Measurements from ENCODE around the gene TGM4.
A peak's percentile ranks its signal among the peaks of the same experiment; 100 is the strongest.

TGM4 gene

GRCh38 chr3:44862226-44862637 lies 12.2 kb upstream of the TGM4 start:
- DNase-seq (ENCODE audit: low read depth) = peak; percentile 33
- peak overlapping the region; percentile 70 for H3K4me3 ChIP-seq (ENCODE audit: low read length)
- TF ChIP-seq CTCF (IDR thresholded peaks at IDR 0.05; ENCODE audit: insufficient read depth, low read depth, low read length, missing control alignments) = no peak

GRCh38 chr3:44865272-44866035 lies 9.0 kb upstream of the TGM4 start:
- DNase-seq (ENCODE audit: low read depth) = no peak

GRCh38 chr3:44867421-44868111 lies 6.8 kb upstream of the TGM4 start:
- H3K4me3 ChIP-seq (ENCODE audit: low read length) = no peak overlapping the region
- no peak for TF ChIP-seq CTCF (IDR thresholded peaks at IDR 0.05; ENCODE audit: insufficient read depth, low read depth, low read length, missing control alignments)
- no peak for DNase-seq (ENCODE audit: low read depth)

More at GRCh38 chr3:44865272-44866035, 9.0 kb upstream of the TGM4 start:
- no peak overlapping the region for H3K4me3 ChIP-seq (ENCODE audit: low read length)
- no peak for TF ChIP-seq CTCF (IDR thresholded peaks at IDR 0.05; ENCODE audit: insufficient read depth, low read depth, low read length, missing control alignments)

- no peak for DNase-seq (ENCODE audit: low read depth)
- no peak for TF ChIP-seq CTCF (IDR thresholded peaks at IDR 0.05; ENCODE audit: insufficient read depth, low read depth, low read length, missing control alignments)
Measured at GRCh38 chr3:44870375-44871061, 3.9 kb upstream of the TGM4 start.

GRCh38 chr3:44875596-44875995 lies 1.2 kb downstream of the TGM4 start:
- no peak for DNase-seq (ENCODE audit: low read depth)
- no peak overlapping the region for H3K4me3 ChIP-seq (ENCODE audit: low read length)
- no peak for TF ChIP-seq CTCF (IDR thresholded peaks at IDR 0.05; ENCODE audit: insufficient read depth, low read depth, low read length, missing control alignments)

More at GRCh38 chr3:44870375-44871061, 3.9 kb upstream of the TGM4 start:
- no peak overlapping the region for H3K4me3 ChIP-seq (ENCODE audit: low read length)

GRCh38 chr3:44877333-44877732 lies 2.9 kb downstream of the TGM4 start:
- TF ChIP-seq CTCF (IDR thresholded peaks at IDR 0.05; ENCODE audit: insufficient read depth, low read depth, low read length, missing control alignments) = no peak
- H3K4me3 ChIP-seq (ENCODE audit: low read length) = no peak overlapping the region
- DNase-seq (ENCODE audit: low read depth) = no peak

All from epithelial cell of esophagus (primary cell).